ENCODE results near the gene SYNGR3.
A peak's percentile ranks its signal among the peaks of the same experiment; 100 is the strongest.

GRCh38 chr16:1989209-1990100, at the start of gene SYNGR3:
- TF ChIP-seq CTCF (conservative IDR thresholded peaks at IDR 0.05 in 1 of 2, IDR thresholded peaks at IDR 0.05 in 1 of 2; ENCODE audit: low read depth in 1 of 2, low read length in 2 of 2): no peak
- peak; percentile 61 for TF ChIP-seq EZH2 (IDR thresholded peaks at IDR 0.05; ENCODE audit: low read length, missing control alignments)

Measured in fibroblast of lung (primary cell).